Body of pancreas (tissue), 4 donors: ENCODE results near the gene MED10. TPM values are rescaled to one million over a fixed set of nuclear protein-coding genes. Genes with fewer than 3 reads are reported as not detected.

ENCODE experiments used
- ATAC-seq: fragments of 150-250 bp; one replicate; pipeline ENCODE4 v1.9.1; 2016
- DNase-seq, 4 donors: peaks; one replicate each; pipeline ENCODE4 v3.0.0-alpha.2; 2019
- H3K27ac ChIP-seq, 4 donors: fragments of 200-600 bp; sonication (generic); 1 replicate in 3 of 4; 2 replicates in 1 of 4; pipeline versions ENCODE4 v1.5.1 to v1.6.1; 2016 to 2019; ENCODE audit warnings: mild to moderate bottlenecking in 1 of 4, mixed read lengths in 1 of 4, moderate library complexity in 1 of 4
- H3K27me3 ChIP-seq, 2 donors: fragments of 200-600 bp; sonication (generic); one replicate each; pipeline ENCODE4 v1.6.0; 2016; ENCODE audit warnings: mild to moderate bottlenecking in 1 of 2
- H3K36me3 ChIP-seq, 2 donors: fragments of 200-600 bp; sonication (generic); replicated peaks in 1 of 2; 2 replicates each; pipeline ENCODE4 v1.5.1; 2016; ENCODE audit warnings: low read depth in 2 of 2; ENCODE audit not compliant: insufficient read depth in 1 of 2
- H3K4me1 ChIP-seq: fragments of 200-600 bp; sonication (generic); one replicate; pipeline ENCODE4 v1.6.0; 2016
- H3K4me3 ChIP-seq, 2 donors: fragments of 200-600 bp; sonication (generic); 1 replicate in 1 of 2; 2 replicates in 1 of 2; pipeline ENCODE4 v1.5.1; 2016 to 2019
- H3K9me3 ChIP-seq, 3 donors: fragments of 200-600 bp; sonication (generic); 1 replicate in 2 of 3; 2 replicates in 1 of 3; pipeline ENCODE4 v1.5.1; 2016
- POLR2A ChIP-seq, 3 donors: fragments of 450-650 bp; IDR thresholded peaks; one replicate each; pipeline ENCODE4 v1.6.1; 2016; ENCODE audit warnings: antibody characterized with exemption in 3 of 3, mild to moderate bottlenecking in 2 of 3
- WGBS, 2 donors: methylation state at CpG; one replicate each; pipeline ENCODE4 v1.1.5; 2017; 5-methylcytosine and 5-hydroxymethylcytosine counted together
- intact Hi-C: fragments of 100-400 bp; cut with DNase I; formaldehyde crosslinking; loops from one replicate; pipeline ENCODE4 v1.15.1; 2023
- total RNA-seq, 2 donors: library from RNA; depleted of rRNA; stranded (reverse); fragments of >200 nt; gene quantifications; one replicate each; pipeline ENCODE4 v1.1.0, GENCODE V29; 2016
- TF ChIP-seq, protein P1 (sequence below), 7 experiments: fragments of 450-650 bp in 4 of 7; fragments of 200-600 bp in 3 of 7; sonication (generic) in 3 of 7; IDR thresholded peaks; one replicate each; pipeline ENCODE4 v1.5.1; 2016 to 2019; ENCODE audit warnings: antibody characterized with exemption in 7 of 7

Gene MED10
- total RNA-seq, 2 donors from 2014 or later = 9.6 to 15.5 TPM

DNA sequence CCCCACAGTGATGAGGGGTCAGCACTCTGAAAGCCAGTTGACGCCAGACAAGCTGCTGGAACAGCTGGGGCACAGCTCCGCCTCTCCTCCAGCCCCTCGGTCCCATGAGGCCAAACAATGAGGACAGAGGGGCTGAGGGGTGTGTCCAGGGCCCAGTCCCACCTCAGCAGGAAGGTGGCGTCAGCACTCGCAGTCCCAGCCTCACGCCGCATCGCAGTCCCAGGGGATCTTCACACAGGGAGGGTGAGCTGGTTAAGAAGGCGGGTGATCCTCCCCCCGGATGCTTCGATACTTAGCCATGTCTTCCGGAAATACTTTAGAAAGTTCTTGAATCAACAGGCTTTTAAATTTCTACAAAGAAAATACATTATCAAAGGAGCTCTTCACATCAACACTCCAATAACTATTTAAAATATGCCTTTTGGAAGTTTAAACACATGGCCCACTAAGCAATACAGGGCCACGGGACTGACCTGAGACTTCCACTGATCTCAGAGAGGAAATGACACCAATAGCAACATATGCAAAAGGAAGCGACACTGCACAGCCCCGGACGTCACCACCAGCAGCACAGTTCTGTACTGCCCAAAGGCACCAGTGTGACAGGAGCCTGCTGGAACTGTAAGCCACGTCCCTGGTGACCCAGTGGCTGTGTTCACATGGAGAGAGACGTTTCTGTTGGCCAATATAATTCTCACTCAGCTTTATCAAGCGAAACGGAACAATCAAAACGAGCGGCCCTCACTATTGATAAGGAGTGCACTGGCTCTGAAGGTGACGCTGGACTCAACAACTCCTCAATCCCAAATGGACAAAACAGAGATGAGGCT, 5.9 kb downstream of the MED10 start:
- H3K27me3 ChIP-seq = no peaks in the 10 kb centered on the region
- H3K27ac ChIP-seq = no peak overlapping the region
- TF ChIP-seq, protein P1, sequence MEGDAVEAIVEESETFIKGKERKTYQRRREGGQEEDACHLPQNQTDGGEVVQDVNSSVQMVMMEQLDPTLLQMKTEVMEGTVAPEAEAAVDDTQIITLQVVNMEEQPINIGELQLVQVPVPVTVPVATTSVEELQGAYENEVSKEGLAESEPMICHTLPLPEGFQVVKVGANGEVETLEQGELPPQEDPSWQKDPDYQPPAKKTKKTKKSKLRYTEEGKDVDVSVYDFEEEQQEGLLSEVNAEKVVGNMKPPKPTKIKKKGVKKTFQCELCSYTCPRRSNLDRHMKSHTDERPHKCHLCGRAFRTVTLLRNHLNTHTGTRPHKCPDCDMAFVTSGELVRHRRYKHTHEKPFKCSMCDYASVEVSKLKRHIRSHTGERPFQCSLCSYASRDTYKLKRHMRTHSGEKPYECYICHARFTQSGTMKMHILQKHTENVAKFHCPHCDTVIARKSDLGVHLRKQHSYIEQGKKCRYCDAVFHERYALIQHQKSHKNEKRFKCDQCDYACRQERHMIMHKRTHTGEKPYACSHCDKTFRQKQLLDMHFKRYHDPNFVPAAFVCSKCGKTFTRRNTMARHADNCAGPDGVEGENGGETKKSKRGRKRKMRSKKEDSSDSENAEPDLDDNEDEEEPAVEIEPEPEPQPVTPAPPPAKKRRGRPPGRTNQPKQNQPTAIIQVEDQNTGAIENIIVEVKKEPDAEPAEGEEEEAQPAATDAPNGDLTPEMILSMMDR (IDR thresholded peaks at IDR 0.05) = no peak
- no peak for TF ChIP-seq POLR2A (IDR thresholded peaks at IDR 0.05)
- ATAC-seq (no peak), DNase-seq (no peak)
- no peak overlapping the region for H3K4me3 ChIP-seq
- intact Hi-C loops = no loop called here
- H3K36me3 ChIP-seq = peaks cover 8 to 47% of the 10 kb centered on the region in 2 donors
- no peaks in the 10 kb centered on the region for H3K9me3 ChIP-seq
- 85 to 88% methylated on average over 23 of the region's 23 CpGs for WGBS, 2 donors
- peaks cover 11% of the 10 kb centered on the region for H3K4me1 ChIP-seq

DNA sequence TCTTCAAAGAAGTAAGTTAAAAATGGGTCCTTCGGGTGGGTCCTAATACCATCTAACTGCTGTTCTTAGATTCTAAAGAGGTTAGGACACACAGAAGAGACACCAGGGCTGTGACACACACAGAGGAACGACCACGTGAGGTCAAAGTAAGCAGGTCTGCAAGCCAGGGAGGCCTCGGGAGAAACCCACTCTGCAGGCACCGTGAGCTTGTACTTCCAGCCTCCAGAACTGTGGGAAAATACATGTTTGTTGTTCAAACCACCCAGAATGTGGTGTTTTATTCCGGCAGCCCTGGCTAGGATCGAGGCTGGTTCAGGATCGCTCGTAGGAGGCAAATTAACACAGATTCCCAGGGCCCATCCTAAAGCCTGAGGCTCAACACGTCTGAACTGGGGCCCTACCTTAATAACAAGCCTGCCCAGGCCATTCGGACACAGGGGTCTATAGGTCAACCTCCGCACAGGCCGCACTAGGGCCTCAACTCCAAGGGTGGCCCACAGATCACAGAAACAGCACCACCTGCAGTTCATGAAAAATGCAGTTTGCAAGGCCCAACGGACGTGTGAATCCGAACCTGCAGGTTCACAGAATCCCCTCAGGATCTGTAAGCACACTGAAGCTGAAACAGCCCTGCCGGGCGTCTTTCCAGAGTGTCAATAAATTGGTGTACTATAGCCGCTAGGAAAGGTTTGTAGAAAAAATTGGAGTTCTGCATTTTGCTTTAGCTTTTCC, 7.1 kb downstream of the MED10 start:
- intact Hi-C loops = no loop called here
- H3K36me3 ChIP-seq = peaks cover 8 to 47% of the 10 kb centered on the region in 2 donors

DNA sequence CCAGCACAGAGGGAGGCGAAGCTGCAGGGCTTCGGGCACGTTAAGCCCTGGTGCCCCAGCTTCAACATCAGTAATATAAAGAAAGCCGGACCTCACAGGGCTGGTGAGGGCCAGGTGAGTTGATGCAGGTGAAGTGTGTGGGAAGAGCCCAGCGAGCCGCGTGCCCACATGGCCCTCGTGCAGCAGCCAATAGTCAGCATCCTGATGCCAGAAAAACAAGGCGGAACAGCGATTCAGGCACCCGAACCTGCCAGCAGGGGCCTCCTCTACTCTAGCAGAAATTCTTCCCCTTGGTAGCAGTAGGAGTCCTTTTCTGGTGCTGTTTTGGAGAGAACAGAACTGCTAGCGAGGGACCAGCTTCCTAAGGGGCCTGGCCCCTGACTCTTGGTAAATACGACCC, 7.8 kb downstream of the MED10 start:
- Histone ChIP-seq H3K4me1 (no peaks in the 10 kb centered on the region), H3K9me3 (no peaks in the 10 kb centered on the region), H3K27ac (no peak overlapping the region), H3K27me3 (no peaks in the 10 kb centered on the region), H3K4me3 (no peak overlapping the region), H3K36me3 (peaks cover 8 to 41% of the 10 kb centered on the region in 2 donors)
- DNase-seq = no peak
- ATAC-seq = no peak
- TF ChIP-seq POLR2A (IDR thresholded peaks at IDR 0.05) = no peak
- TF ChIP-seq, protein P1 (IDR thresholded peaks at IDR 0.05) = no peak
- 87 to 88% methylated on average over 13 of the region's 13 CpGs for WGBS, 2 donors
- intact Hi-C loops = no loop called here

More for the DNA sequence above, 7.1 kb downstream of the MED10 start:
- WGBS, 2 donors = 91 to 95% methylated on average over 17 to 19 of the region's 19 CpGs
- Histone ChIP-seq H3K4me1 (no peaks in the 10 kb centered on the region), H3K4me3 (no peak overlapping the region), H3K27me3 (no peaks in the 10 kb centered on the region), H3K27ac (no peak overlapping the region), H3K9me3 (no peaks in the 10 kb centered on the region)
- no peak for ATAC-seq
- TF ChIP-seq, protein P1 (IDR thresholded peaks at IDR 0.05) = no peak
- DNase-seq = no peak

DNA sequence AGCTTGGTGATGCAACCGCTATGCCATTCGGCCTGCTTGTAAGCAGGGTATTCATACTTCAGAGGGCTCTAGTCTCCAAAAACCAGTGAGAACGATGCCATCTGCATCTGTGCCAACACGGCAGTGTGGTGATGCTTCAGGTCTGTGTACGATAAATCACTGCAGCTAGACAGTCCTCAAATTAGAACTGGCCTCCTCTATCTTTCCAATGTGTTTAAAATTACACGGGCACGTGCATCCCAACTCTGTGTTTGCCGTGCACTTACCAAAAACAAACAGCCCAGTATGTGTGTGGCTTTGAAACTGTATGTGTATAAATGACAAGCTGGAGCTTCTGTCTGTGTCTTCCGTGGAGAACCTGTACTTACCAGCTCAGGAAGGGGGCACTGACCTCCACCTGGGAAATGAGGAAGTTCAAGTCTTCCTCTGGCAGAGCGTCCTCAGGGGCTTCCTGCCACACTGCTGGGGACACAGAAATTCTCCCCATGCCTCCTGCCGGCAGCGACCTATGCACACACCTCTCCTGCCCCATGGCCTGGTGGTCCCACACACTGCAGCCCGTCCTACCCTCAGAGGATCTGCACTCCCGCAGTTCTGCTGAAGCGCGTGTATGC, 12.3 kb downstream of the MED10 start:
- Histone ChIP-seq H3K4me1 (no peaks in the 10 kb centered on the region), H3K36me3 (peaks cover 0 to 6% of the 10 kb centered on the region in 2 donors), H3K27ac (no peak overlapping the region), H3K27me3 (no peaks in the 10 kb centered on the region), H3K9me3 (no peaks in the 10 kb centered on the region), H3K4me3 (no peak overlapping the region)
- intact Hi-C loops = no loop called here
- ATAC-seq = no peak
- WGBS, 2 donors = 75 to 78% methylated on average over 16 of the region's 16 CpGs
- no peak for DNase-seq
- TF ChIP-seq, protein P1 (IDR thresholded peaks at IDR 0.05) = no peak
- no peak for TF ChIP-seq POLR2A (IDR thresholded peaks at IDR 0.05)
